Measurements from ENCODE around the gene PRKCD.

Gene PRKCD

GRCh38 chr3:53168175-53168923 lies 7.3 kb downstream of the PRKCD start:
- in situ Hi-C loops (cut with MboI; ENCODE audit: low sequenced_read_pairs) = no loop called here

- in situ Hi-C loops (cut with MboI; ENCODE audit: low sequenced_read_pairs) = no loop called here
Observed at GRCh38 chr3:53169045-53169831, 8.2 kb downstream of the PRKCD start.

DNA sequence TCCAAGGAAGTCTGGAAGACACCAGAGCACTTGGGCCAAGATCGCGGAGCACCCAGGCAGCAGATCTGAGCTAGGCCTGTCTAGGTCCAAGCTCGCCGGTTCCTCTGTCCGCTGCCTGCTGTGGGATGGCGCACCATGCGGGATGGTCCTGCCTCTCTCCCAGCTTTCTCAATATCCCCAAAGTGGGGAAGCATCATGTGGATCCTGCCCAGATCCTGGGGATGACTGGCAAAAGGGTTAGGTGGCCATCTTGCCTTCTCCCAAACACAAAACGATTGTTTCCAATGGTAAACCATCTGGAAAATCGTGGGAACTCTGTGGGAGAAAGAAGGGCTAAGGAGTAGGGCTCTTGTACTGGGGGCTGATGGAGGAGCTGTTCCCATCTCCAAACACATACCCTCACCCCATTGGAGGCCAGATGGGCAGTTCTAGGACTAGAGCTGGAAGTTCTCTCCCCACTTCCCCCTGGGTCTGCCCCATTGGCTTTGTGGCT lies 8.9 kb downstream of the PRKCD start:
- in situ Hi-C loops (cut with MboI; ENCODE audit: low sequenced_read_pairs) = no loop called here

DNA sequence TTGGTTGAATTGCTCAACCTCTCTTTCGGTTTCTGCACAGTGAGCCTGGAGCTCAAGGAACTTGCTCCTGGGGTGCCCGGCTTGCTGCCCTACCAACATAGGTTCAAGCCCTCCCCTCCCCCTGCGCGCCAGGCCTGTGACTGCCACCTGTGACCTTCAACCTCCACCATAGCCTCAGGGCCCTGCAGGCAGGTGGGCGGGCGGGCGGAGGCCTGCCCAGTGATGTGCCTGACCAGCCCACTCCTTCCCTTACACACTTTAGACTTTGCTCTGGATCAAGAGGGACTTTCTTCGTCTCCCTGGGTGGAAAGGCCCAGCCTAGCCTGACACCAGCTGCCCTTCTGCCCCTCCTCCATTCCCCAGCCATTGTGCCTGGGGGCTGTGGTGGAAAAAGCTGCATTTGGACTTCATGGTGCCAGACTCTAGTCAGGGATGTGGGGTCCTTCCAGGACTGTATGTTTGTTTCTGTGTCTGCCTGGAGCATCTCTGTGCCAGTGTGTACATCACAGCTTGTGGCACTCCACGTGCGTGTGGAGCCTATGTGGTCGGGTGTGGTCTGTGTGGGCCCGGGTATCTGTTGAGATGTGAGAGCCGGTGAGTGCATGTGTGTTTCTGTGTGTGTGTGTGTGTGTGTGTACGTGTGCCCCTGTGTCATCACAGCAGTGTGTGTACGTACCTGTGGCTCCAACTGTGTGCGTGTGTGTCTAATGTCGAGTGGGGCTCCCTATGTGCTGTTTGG lies 9.5 kb downstream of the PRKCD start:
- in situ Hi-C loops (cut with MboI; ENCODE audit: low sequenced_read_pairs) = no loop called here

- in situ Hi-C loops (cut with MboI; ENCODE audit: low sequenced_read_pairs) = no loop called here
Observed at GRCh38 chr3:53171064-53171418, 10.0 kb downstream of the PRKCD start.

DNA sequence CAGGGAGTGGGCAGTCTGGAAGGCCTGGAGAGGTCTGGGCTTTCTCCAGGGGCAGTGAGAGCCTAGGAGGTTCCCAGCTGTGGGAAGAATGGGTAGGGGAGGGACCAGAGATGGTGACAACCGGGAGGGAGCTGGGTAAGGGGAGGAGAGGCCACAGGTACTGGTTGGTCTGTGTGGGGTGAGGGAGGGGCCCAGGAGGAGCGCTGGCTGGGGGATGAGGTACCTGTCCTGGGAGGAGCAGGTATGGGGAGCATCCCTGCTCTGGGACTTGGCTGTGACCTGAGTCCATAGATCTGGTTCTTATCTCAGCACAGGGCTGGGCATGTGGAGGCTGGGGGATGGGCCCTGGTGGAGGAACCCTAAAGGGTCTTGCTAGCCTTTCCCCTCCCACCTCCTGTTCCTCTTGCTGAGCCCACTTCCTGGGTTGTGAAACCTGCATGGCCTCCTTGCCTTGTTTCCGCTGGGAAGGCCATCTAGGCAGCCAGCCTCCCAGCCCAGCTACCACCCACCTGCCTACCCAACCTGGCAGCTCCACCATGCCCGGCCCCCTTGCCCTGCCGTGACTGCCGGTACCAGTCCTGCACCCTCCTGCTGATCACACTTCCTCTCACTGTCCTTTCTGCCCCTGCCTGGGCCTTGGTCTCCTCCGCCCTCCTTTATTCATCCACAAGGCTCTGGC lies 11.0 kb downstream of the PRKCD start:
- in situ Hi-C loops (cut with MboI; ENCODE audit: low sequenced_read_pairs) = no loop called here

DNA sequence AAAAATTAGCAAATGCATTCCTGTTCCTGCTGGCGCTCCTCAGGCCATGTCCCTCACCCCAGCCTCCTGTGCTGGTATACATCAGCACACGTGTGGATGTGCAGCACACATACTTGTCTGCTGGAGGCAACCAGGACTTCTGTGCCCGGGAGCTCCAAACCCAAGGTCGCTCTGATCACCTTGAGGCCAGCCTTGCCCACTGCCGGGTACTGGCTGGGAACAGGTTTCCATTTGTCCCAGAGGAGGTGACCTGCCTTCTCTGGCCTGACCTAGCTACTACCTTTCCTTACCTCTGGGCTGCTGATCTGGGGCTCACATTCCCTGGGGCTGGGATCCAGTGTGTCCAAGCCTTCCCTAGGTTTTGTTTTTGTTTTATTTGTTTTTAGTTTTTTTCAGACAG lies 12.1 kb downstream of the PRKCD start:
- in situ Hi-C loops (cut with MboI; ENCODE audit: low sequenced_read_pairs) = no loop called here

GRCh38 chr3:53174346-53175250 lies 13.6 kb downstream of the PRKCD start:
- in situ Hi-C loops (cut with MboI; ENCODE audit: low sequenced_read_pairs) = no loop called here

DNA sequence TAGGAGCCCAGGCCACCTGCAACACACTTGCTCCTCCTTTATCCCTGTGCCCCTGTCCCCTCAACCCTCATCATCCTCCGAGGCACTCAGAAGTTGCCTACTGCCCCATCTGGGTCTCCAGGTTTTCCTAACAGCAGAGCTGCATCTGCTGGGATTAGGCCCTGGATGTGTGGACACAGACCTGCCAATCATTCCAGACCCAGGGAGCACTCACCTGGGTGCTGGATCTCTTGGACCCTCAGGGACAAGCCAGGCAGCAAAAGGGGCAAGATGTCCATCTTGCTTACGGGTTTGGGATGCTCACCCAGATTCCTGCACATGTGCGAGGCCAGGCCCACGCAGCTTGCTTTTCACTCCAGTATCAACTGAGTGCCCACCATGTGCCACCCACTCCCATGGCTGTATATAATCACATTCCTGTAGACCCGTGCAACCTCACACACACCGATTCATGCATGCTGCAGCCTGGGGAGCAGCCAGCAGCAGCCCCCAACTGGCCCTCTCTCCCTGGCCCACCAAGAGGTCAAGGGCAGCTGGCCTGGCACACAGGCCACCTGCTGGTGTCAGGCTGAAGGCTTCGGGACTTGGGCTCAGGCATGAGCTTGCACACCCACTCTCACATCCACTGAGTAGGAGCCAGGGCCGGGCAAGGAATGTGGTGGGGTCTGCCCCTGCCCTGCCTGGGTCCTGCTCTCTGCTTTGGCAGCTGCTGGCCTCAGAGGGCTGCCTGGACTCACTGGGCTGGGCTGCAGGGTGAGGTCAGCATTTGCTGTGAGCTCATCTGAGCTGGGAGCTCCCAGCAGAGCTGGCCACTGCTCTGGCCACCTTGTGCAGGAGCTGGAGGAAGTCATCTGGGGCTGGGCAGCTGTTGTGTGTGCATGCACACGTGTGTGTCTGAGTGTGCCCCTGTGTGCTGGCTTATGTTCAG lies 14.9 kb downstream of the PRKCD start:
- in situ Hi-C loops (cut with MboI; ENCODE audit: low sequenced_read_pairs) = no loop called here

GRCh38 chr3:53178246-53178645 lies 17.2 kb downstream of the PRKCD start:
- in situ Hi-C loops (cut with MboI; ENCODE audit: low sequenced_read_pairs) = no loop called here

GRCh38 chr3:53179580-53179979 lies 18.6 kb downstream of the PRKCD start:
- in situ Hi-C loops (cut with MboI; ENCODE audit: low sequenced_read_pairs) = no loop called here

GRCh38 chr3:53180305-53181023 lies 19.5 kb downstream of the PRKCD start:
- in situ Hi-C loops (cut with MboI; ENCODE audit: low sequenced_read_pairs) = no loop called here

DNA sequence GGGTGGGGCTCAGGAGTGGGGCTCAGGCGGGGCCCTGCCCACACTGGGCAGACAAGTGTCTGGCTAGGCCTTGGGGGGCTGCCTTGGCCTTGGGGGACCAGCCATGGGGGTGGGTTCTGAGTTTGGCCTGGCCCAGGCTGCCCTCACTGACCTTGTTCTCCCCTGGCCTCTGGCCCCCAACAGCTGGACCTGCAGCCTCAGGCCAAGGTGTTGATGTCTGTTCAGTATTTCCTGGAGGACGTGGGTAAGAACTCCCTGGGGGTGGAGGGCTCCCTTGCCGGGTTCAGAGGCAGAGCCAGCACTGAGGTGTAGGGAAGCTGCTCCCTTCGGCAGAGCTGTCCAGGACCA lies 20.0 kb downstream of the PRKCD start:
- in situ Hi-C loops (cut with MboI; ENCODE audit: low sequenced_read_pairs) = no loop called here

- in situ Hi-C loops (cut with MboI; ENCODE audit: low sequenced_read_pairs) = no loop called here
Observed at GRCh38 chr3:53181528-53181927, 20.5 kb downstream of the PRKCD start.

DNA sequence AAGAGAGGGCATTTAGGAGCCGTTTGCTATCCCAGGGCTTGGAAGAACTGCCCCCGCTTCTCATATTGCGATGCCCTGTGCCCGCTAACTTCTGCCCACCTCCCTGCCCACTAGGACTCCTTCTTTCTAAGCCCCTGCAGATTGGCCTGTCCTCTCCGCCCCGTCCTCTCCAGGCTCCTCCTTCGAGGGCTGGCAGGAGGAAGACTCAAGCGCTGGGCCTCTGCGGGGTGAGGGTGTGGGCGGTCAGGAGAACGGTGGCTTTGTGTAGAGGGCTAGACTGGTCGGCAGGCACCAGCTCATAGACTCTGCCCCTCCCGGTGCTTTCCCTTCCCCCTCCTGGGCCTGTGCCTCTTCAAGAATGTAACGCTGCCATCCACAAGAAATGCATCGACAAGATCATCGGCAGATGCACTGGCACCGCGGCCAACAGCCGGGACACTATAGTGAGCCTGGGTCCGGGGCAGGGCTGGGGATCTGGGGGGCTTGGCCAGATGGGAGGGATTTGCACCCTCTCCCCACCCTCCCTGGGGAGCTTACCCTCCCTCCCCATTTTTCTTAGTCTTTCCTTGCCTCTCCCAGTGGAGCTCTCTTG lies 21.9 kb downstream of the PRKCD start:
- in situ Hi-C loops (cut with MboI; ENCODE audit: low sequenced_read_pairs) = no loop called here

GRCh38 chr3:53183514-53183913 lies 22.5 kb downstream of the PRKCD start:
- in situ Hi-C loops (cut with MboI; ENCODE audit: low sequenced_read_pairs) = no loop called here

GRCh38 chr3:53184701-53185100 lies 23.7 kb downstream of the PRKCD start:
- in situ Hi-C loops (cut with MboI; ENCODE audit: low sequenced_read_pairs) = no loop called here

Measured in HL-60/S4 (cell line).